ENCODE measurements around the gene ABCB8. TPM values are rescaled to one million over a fixed set of nuclear protein-coding genes. Genes with fewer than 3 reads are reported as not detected.

ABCB8 gene
- total and polyA plus RNA-seq, 2 donors (not counting 3 experiments of a cell fraction or from before 2014, with no cell fraction given): 38.0 to 46.3 TPM

DNA sequence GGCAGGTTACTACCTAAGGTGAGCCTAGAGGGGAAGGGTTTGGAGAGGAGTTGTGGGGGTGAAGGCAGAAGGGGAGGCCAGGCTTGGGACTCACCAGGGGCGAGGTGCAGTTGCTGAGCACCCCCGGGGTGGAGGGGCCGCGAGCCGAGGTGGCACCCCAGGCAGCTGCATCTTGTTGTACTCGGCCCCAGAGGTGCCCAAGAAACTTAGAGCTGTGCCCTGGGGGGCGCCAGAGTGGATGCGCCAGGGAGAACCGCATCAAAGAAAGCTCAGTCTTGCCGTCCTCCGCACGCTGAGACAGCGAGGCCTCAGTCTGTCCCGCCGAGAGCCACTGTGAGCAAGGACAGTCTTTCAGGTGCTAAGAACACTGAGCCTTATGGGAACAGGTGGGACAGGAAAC is 11.3 kb upstream of the ABCB8 start:
- Histone ChIP-seq H3K27me3 (ENCODE audit: control insufficient read depth in 2 of 2, insufficient read depth in 2 of 2, low read length in 2 of 2) (peaks cover 10 to 14% of the 10 kb centered on the region in 2 experiments), H3K4me3 (replicated peaks in 1 of 3; ENCODE audit: insufficient read depth in 1 of 3, low read depth in 1 of 3, low read length in 3 of 3) (no peak overlapping the region), H3K27ac (ENCODE audit: insufficient read depth, low read depth, low read length) (no peak overlapping the region), H3K9ac (replicated peaks; ENCODE audit: extremely low read depth, insufficient read depth, low read length) (no peak overlapping the region), H3K4me1 (ENCODE audit: control insufficient read depth, extremely low read depth, insufficient read depth, low read length) (peaks cover 15% of the 10 kb centered on the region), H3K9me1 (replicated peaks; ENCODE audit: control insufficient read depth, extremely low read depth, insufficient read depth, low read length) (no peaks in the 10 kb centered on the region), H3K36me3 (ENCODE audit: control insufficient read depth in 2 of 2, extremely low read depth in 1 of 2, insufficient read depth in 2 of 2, low read length in 2 of 2) (peaks cover 0 to 16% of the 10 kb centered on the region in 2 experiments), H3K4me2 (ENCODE audit: insufficient read depth, low read length) (no peak overlapping the region), H3K9me3 (replicated peaks; ENCODE audit: control insufficient read depth, insufficient read depth, low read length) (no peaks in the 10 kb centered on the region), H3K79me2 (ENCODE audit: control insufficient read depth, insufficient read depth, low read length) (no peaks in the 10 kb centered on the region), H2AFZ (ENCODE audit: low read depth, low read length) (no peak overlapping the region), H4K20me1 (replicated peaks; ENCODE audit: control insufficient read depth, extremely low read depth, insufficient read depth, low read length) (no peaks in the 10 kb centered on the region)
- no peak for DNase-seq (ENCODE audit: low read depth, low spot score)
- CTCF ChIA-PET: interaction anchor here (0.7 to 8.8 kb wide), 6 partner anchors 9 to 119 kb away, joined by 3 to 107 read pairs (median 8); no protein-coding TSS in a partner anchor
- dilution Hi-C loops (cut with MboI; ENCODE audit: extremely low pct_ligation_motif_present, low sequenced_read_pairs) (no loop called here), intact Hi-C loops (cut with micrococcal nuclease) (no loop called here)
- no peak for FAIRE-seq
- BruUV-seq (replicated peaks): no TSS peak
- POLR2A ChIA-PET: no interaction called here
- TF ChIP-seq MYC (IDR thresholded peaks at IDR 0.05; ENCODE audit: low read depth, low read length) (no peak), POLR2AphosphoS5 (IDR thresholded peaks at IDR 0.05; ENCODE audit: insufficient read depth, low read depth, low read length) (no peak), POLR2A (IDR thresholded peaks at IDR 0.05; ENCODE audit: low read depth, low read length) (no peak)
- TF ChIP-seq, protein P1, sequence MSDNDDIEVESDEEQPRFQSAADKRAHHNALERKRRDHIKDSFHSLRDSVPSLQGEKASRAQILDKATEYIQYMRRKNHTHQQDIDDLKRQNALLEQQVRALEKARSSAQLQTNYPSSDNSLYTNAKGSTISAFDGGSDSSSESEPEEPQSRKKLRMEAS (IDR thresholded peaks at IDR 0.05; ENCODE audit: insufficient read depth, insufficient read length): no peak

DNA sequence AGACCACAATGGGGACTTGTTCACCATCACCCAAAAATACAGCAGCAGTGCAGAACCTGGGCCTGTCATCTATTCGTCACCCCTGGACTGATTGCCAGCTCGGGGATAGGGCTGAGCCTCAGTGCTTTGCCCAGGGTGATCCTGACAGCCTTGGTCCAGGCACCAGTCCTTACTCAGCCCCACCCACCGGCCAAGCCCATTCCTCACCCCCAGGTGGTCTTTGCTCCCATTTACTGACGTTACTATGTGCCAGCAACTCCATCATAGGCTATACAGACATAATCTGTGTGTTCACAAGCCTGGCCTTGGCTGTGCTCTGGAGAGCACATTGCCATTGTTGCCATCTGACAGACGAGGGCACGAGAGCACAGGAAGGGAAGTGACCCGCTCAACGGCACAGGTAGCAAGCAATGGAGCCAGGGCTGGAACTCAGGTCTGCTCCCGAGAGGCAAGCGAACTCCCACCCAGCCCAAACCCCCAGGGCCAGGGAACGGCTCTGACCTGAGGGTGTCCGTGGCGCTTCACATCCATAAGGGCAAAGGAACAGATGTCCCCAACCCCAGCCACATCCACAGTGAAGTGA is 10.8 kb upstream of the ABCB8 start:
- TF ChIP-seq, protein P2, sequence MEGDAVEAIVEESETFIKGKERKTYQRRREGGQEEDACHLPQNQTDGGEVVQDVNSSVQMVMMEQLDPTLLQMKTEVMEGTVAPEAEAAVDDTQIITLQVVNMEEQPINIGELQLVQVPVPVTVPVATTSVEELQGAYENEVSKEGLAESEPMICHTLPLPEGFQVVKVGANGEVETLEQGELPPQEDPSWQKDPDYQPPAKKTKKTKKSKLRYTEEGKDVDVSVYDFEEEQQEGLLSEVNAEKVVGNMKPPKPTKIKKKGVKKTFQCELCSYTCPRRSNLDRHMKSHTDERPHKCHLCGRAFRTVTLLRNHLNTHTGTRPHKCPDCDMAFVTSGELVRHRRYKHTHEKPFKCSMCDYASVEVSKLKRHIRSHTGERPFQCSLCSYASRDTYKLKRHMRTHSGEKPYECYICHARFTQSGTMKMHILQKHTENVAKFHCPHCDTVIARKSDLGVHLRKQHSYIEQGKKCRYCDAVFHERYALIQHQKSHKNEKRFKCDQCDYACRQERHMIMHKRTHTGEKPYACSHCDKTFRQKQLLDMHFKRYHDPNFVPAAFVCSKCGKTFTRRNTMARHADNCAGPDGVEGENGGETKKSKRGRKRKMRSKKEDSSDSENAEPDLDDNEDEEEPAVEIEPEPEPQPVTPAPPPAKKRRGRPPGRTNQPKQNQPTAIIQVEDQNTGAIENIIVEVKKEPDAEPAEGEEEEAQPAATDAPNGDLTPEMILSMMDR (IDR thresholded peaks at IDR 0.05; ENCODE audit: extremely low read depth in 1 of 2, insufficient read depth in 1 of 2, low read depth in 1 of 2, low read length in 2 of 2): no peak
- TF ChIP-seq FOS (IDR thresholded peaks at IDR 0.05; ENCODE audit: borderline replicate concordance, insufficient read depth, low read length) (no peak), MYC (IDR thresholded peaks at IDR 0.05; ENCODE audit: low read depth, low read length) (no peak), POLR2AphosphoS5 (IDR thresholded peaks at IDR 0.05; ENCODE audit: insufficient read depth, low read depth, low read length) (no peak), JUN (IDR thresholded peaks at IDR 0.05; ENCODE audit: borderline replicate concordance, insufficient read depth, insufficient read length, low read depth) (no peak), GATA2 (IDR thresholded peaks at IDR 0.05; ENCODE audit: insufficient read depth, insufficient read length, low read depth, low read length) (no peak), EZH2 (IDR thresholded peaks at IDR 0.05; ENCODE audit: borderline replicate concordance, low read depth, low read length, severe bottlenecking) (no peak), POLR2A (IDR thresholded peaks at IDR 0.05; ENCODE audit: low read depth, low read length) (no peak)
- TF ChIP-seq, protein P1 (IDR thresholded peaks at IDR 0.05; ENCODE audit: insufficient read depth, insufficient read length): no peak

More for the DNA sequence above, 10.8 kb upstream of the ABCB8 start:
- Histone ChIP-seq H3K4me3 (replicated peaks in 1 of 3; ENCODE audit: insufficient read depth in 1 of 3, low read depth in 1 of 3, low read length in 3 of 3) (no peak overlapping the region), H3K9me1 (replicated peaks; ENCODE audit: control insufficient read depth, extremely low read depth, insufficient read depth, low read length) (no peaks in the 10 kb centered on the region), H2AFZ (ENCODE audit: low read depth, low read length) (no peak overlapping the region), H3K4me2 (ENCODE audit: insufficient read depth, low read length) (no peak overlapping the region), H3K9ac (replicated peaks; ENCODE audit: extremely low read depth, insufficient read depth, low read length) (no peak overlapping the region), H3K79me2 (ENCODE audit: control insufficient read depth, insufficient read depth, low read length) (no peaks in the 10 kb centered on the region), H3K4me1 (ENCODE audit: control insufficient read depth, extremely low read depth, insufficient read depth, low read length) (peaks cover 10% of the 10 kb centered on the region), H3K9me3 (replicated peaks; ENCODE audit: control insufficient read depth, insufficient read depth, low read length) (no peaks in the 10 kb centered on the region), H3K36me3 (ENCODE audit: control insufficient read depth in 2 of 2, extremely low read depth in 1 of 2, insufficient read depth in 2 of 2, low read length in 2 of 2) (peaks cover 0 to 16% of the 10 kb centered on the region in 2 experiments), H3K27ac (ENCODE audit: insufficient read depth, low read depth, low read length) (no peak overlapping the region), H4K20me1 (replicated peaks; ENCODE audit: control insufficient read depth, extremely low read depth, insufficient read depth, low read length) (no peaks in the 10 kb centered on the region), H3K27me3 (ENCODE audit: control insufficient read depth in 2 of 2, insufficient read depth in 2 of 2, low read length in 2 of 2) (peaks cover 12 to 14% of the 10 kb centered on the region in 2 experiments)
- BruUV-seq (replicated peaks): no TSS peak
- CTCF ChIA-PET: interaction anchor here (1.0 to 8.8 kb wide), 16 partner anchors 9 to 148 kb away, joined by 3 to 107 read pairs (median 8); partner anchors contain the start of gene ABCB8
- dilution Hi-C loops (cut with MboI; ENCODE audit: extremely low pct_ligation_motif_present, low sequenced_read_pairs): no loop called here
- DNase-seq (ENCODE audit: low read depth, low spot score) (no peak), FAIRE-seq (no peak)
- intact Hi-C loops (cut with micrococcal nuclease): no loop called here
- POLR2A ChIA-PET: no interaction called here

Measured in endothelial cell of umbilical vein (primary cell).